Sigmoid colon (tissue), 4 donors: ENCODE results near the gene JAKMIP1.

Experiments
- EP300 ChIP-seq, 4 donors: sonication (generic); formaldehyde crosslinking; IDR thresholded peaks; one replicate each; pipeline ENCODE4 v1.6.1; 2017; ENCODE audit warnings: antibody characterized with exemption in 4 of 4
- POLR2A ChIP-seq, 2 donors: fragments of 450-650 bp; IDR thresholded peaks; one replicate each; pipeline ENCODE4 v1.6.1; 2016; ENCODE audit warnings: antibody characterized with exemption in 2 of 2, mild to moderate bottlenecking in 2 of 2, moderate library complexity in 2 of 2
- TF ChIP-seq, protein P1 (sequence below), 4 experiments: fragments of 450-650 bp in 3 of 4; fragments of 200-600 bp in 1 of 4; IDR thresholded peaks; one replicate each; pipeline ENCODE4 v1.5.1; 2016 to 2019; ENCODE audit warnings: antibody characterized with exemption in 4 of 4, mild to moderate bottlenecking in 3 of 4, moderate library complexity in 2 of 4

DNA sequence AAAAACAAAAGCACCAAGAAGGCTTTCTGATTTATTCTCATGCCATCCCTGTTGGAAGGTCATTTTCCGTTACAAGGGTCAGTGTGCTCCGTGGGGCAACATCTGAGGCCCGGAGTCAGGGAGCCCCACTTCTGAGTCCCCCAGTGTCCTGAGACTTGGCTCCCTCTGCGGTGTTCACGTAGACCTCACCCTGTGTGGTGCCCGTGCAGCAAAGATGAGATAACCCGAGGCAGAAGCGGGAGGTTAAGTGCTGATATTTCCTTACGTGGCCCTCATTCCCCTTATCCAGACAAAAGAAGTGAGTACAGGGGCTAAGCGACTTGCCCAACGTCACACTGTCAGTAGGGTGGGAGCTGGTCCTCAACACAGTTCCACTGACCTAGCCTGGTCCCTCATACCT, 3.5 kb downstream of the JAKMIP1 start:
- no peak for TF ChIP-seq EP300 (IDR thresholded peaks at IDR 0.05)
- TF ChIP-seq POLR2A (IDR thresholded peaks at IDR 0.05) = no peak
- TF ChIP-seq, protein P1, sequence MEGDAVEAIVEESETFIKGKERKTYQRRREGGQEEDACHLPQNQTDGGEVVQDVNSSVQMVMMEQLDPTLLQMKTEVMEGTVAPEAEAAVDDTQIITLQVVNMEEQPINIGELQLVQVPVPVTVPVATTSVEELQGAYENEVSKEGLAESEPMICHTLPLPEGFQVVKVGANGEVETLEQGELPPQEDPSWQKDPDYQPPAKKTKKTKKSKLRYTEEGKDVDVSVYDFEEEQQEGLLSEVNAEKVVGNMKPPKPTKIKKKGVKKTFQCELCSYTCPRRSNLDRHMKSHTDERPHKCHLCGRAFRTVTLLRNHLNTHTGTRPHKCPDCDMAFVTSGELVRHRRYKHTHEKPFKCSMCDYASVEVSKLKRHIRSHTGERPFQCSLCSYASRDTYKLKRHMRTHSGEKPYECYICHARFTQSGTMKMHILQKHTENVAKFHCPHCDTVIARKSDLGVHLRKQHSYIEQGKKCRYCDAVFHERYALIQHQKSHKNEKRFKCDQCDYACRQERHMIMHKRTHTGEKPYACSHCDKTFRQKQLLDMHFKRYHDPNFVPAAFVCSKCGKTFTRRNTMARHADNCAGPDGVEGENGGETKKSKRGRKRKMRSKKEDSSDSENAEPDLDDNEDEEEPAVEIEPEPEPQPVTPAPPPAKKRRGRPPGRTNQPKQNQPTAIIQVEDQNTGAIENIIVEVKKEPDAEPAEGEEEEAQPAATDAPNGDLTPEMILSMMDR (IDR thresholded peaks at IDR 0.05) = no peak
